Measurements from ENCODE around the gene ID4. TPM values are rescaled to one million over a fixed set of nuclear protein-coding genes. Genes with fewer than 3 reads are reported as not detected.

Gene ID4
- total RNA-seq, 1 donor: 29.7 TPM

GRCh38 chr6:19880066-19880465 lies 42.9 kb downstream of the ID4 start:
- no peaks in the 10 kb centered on the region for H3K4me1 ChIP-seq (ENCODE audit: insufficient read depth, low read length)
- no peak overlapping the region for H3K27ac ChIP-seq (ENCODE audit: low read depth, low read length)
- no peaks in the 10 kb centered on the region for H3K27me3 ChIP-seq (ENCODE audit: insufficient read depth, low read length)
- H4K20me1 ChIP-seq (ENCODE audit: insufficient read depth, low read length): no peaks in the 10 kb centered on the region
- H3K9me3 ChIP-seq (ENCODE audit: low read depth, low read length): no peaks in the 10 kb centered on the region
- no peak for TF ChIP-seq CTCF (IDR thresholded peaks at IDR 0.05; ENCODE audit: extremely low read depth, low read depth, low read length)
- no peaks in the 10 kb centered on the region for H3K36me3 ChIP-seq (ENCODE audit: insufficient read depth, low read length)
- no peak for DNase-seq (ENCODE audit: insufficient read length, low spot score, missing footprints)
- H2AFZ ChIP-seq (ENCODE audit: low read length): no peak overlapping the region
- no peaks in the 10 kb centered on the region for H3K79me2 ChIP-seq (ENCODE audit: insufficient read depth, low read length)
- H3K4me2 ChIP-seq (ENCODE audit: insufficient read depth, low read length): no peak overlapping the region
- H3K4me3 ChIP-seq (ENCODE audit: insufficient read depth, low read length): no peak overlapping the region

- H3K4me3 ChIP-seq (ENCODE audit: insufficient read depth, low read length): no peak overlapping the region
- H3K36me3 ChIP-seq (ENCODE audit: insufficient read depth, low read length): no peaks in the 10 kb centered on the region
- no peak for DNase-seq (ENCODE audit: insufficient read length, low spot score, missing footprints)
- TF ChIP-seq CTCF (IDR thresholded peaks at IDR 0.05; ENCODE audit: extremely low read depth, low read depth, low read length): no peak
- H3K9me3 ChIP-seq (ENCODE audit: low read depth, low read length): no peaks in the 10 kb centered on the region
- no peak overlapping the region for H3K27ac ChIP-seq (ENCODE audit: low read depth, low read length)
- H4K20me1 ChIP-seq (ENCODE audit: insufficient read depth, low read length): no peaks in the 10 kb centered on the region
- H3K79me2 ChIP-seq (ENCODE audit: insufficient read depth, low read length): no peaks in the 10 kb centered on the region
- H2AFZ ChIP-seq (ENCODE audit: low read length): no peak overlapping the region
- H3K4me2 ChIP-seq (ENCODE audit: insufficient read depth, low read length): no peak overlapping the region
- H3K4me1 ChIP-seq (ENCODE audit: insufficient read depth, low read length): no peaks in the 10 kb centered on the region
- no peaks in the 10 kb centered on the region for H3K27me3 ChIP-seq (ENCODE audit: insufficient read depth, low read length)
These were observed 54.3 kb downstream of the ID4 start for GRCh38 chr6:19891451-19891850.

Measured in osteoblast (primary cell).